Fibroblast of skin of left quadriceps (primary cell): ENCODE measurements around the gene LCTL.

ENCODE experiments used
- DNase-seq, 2 experiments: peaks; one replicate each; pipeline ENCODE4 v3.0.0-alpha.2; 2013; ENCODE audit warnings: low read depth in 2 of 2

Gene LCTL

GRCh38 chr15:66566963-66567531, 1.2 kb upstream of the LCTL start:
- DNase-seq = peak; percentile 64 to 66

- DNase-seq = no peak
These were observed 607 bp downstream of the LCTL start for GRCh38 chr15:66565141-66565641.

GRCh38 chr15:66564136-66565041, 1.4 kb downstream of the LCTL start:
- no peak for DNase-seq

GRCh38 chr15:66563566-66564110, 2.2 kb downstream of the LCTL start:
- DNase-seq = no peak

- DNase-seq = no peak
These were observed 2.7 kb downstream of the LCTL start for GRCh38 chr15:66563126-66563525.

- DNase-seq = no peak
These were observed 4.8 kb downstream of the LCTL start for GRCh38 chr15:66560856-66561525.

GRCh38 chr15:66558271-66558670, 7.5 kb downstream of the LCTL start:
- DNase-seq = no peak

- DNase-seq = no peak
These were observed 10.1 kb downstream of the LCTL start for GRCh38 chr15:66555685-66556084.

- DNase-seq = no peak
These were observed 20.5 kb downstream of the LCTL start for GRCh38 chr15:66545255-66545654.

GRCh38 chr15:66542896-66543295, 22.9 kb downstream of the LCTL start:
- no peak for DNase-seq

GRCh38 chr15:66535056-66535455, 30.7 kb downstream of the LCTL start:
- no peak for DNase-seq

- no peak for DNase-seq
These were observed 41.0 kb downstream of the LCTL start for GRCh38 chr15:66524838-66525237.

- DNase-seq = no peak
These were observed 41.9 kb downstream of the LCTL start for GRCh38 chr15:66523926-66524325.

- DNase-seq = no peak
These were observed 49.9 kb downstream of the LCTL start for GRCh38 chr15:66515901-66516322.

- no peak for DNase-seq
These were observed 51.2 kb downstream of the LCTL start for GRCh38 chr15:66514586-66514985.

- DNase-seq = no peak
These were observed 57.4 kb downstream of the LCTL start for GRCh38 chr15:66508293-66508883.

- no peak for DNase-seq
These were observed 60.0 kb downstream of the LCTL start for GRCh38 chr15:66505818-66506217.

GRCh38 chr15:66505430-66505811, 60.4 kb downstream of the LCTL start:
- peak in 1 of 2 experiments; percentile 4 for DNase-seq

GRCh38 chr15:66504563-66505429, 61.0 kb downstream of the LCTL start, which contains the start of the genes RPL4 and ZWILCH:
Gene RPL4 (minus strand): TSS chr15:66504855. CDS start chr15:66504790, 65 bp downstream.
Gene ZWILCH (plus strand): TSS chr15:66505326. CDS start chr15:66505339, 13 bp downstream.
- DNase-seq = peak; percentile 78 to 80

- DNase-seq = no peak
These were observed 61.8 kb downstream of the LCTL start for GRCh38 chr15:66503780-66504562.
